Measurements from ENCODE around the gene CD300LF.

CD300LF gene

DNA sequence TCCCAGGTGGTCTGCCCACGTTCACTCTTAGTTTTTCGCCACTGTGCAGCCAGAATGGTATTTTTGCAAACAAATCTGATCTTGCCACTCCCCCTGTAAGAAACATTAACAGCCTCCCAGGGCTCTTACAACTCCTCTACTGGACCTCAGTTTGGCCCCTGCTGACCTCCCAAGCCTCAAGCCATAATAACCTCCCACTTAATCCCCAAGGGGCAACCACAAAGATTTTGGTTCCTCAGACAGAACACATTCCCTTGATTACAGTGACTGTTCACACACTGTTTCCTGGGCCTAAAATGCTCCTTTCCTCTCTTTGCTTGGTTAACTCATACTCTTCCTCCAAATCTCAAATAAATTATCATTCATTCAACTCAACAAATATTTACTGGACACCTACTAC, 67.7 kb downstream of the CD300LF start:
- no peaks in the 10 kb centered on the region for H3F3A ChIP-seq (ENCODE audit: insufficient read depth)
- no peaks in the 10 kb centered on the region for H3K36me3 ChIP-seq (ENCODE audit: low read length)
- no peak overlapping the region for H3K9ac ChIP-seq (ENCODE audit: low read length)
- no peaks in the 10 kb centered on the region for H3K9me2 ChIP-seq (replicated peaks; ENCODE audit: insufficient read depth, low read length)
- H3K79me2 ChIP-seq (ENCODE audit: insufficient read depth, low read length), result no peaks in the 10 kb centered on the region
- H3K4me2 ChIP-seq (ENCODE audit: low read depth, low read length, poor library complexity, severe bottlenecking), result no peak overlapping the region
- no peaks in the 10 kb centered on the region for H4K20me1 ChIP-seq (ENCODE audit: low read depth, low read length)
- H3K4me3 ChIP-seq (ENCODE audit: insufficient read depth, low read length, poor library complexity, severe bottlenecking), result no peak overlapping the region
- H2AFZ ChIP-seq (ENCODE audit: low read depth, low read length, severe bottlenecking), result no peak overlapping the region
- no peaks in the 10 kb centered on the region for H3K9me3 ChIP-seq (ENCODE audit: insufficient read depth, low read length)
- TF ChIP-seq EZH2phosphoT487 (conservative IDR thresholded peaks at IDR 0.05; ENCODE audit: low read length), result no peak
- TF ChIP-seq CTCF (IDR thresholded peaks at IDR 0.05; ENCODE audit: insufficient read depth, low read length, poor library complexity, severe bottlenecking), result no peak
- H3K27me3 ChIP-seq (ENCODE audit: low read length), result no peaks in the 10 kb centered on the region
- H3K27ac ChIP-seq (ENCODE audit: low read depth, low read length), result no peak overlapping the region

GRCh38 chr17:74644419-74644818, 68.3 kb downstream of the CD300LF start:
- Histone ChIP-seq H3K4me3 (ENCODE audit: insufficient read depth, low read length, poor library complexity, severe bottlenecking) (no peak overlapping the region), H4K20me1 (ENCODE audit: low read depth, low read length) (no peaks in the 10 kb centered on the region), H3K36me3 (ENCODE audit: low read length) (no peaks in the 10 kb centered on the region), H3K4me2 (ENCODE audit: low read depth, low read length, poor library complexity, severe bottlenecking) (no peak overlapping the region), H3F3A (ENCODE audit: insufficient read depth) (no peaks in the 10 kb centered on the region), H3K9ac (ENCODE audit: low read length) (no peak overlapping the region), H3K79me2 (ENCODE audit: insufficient read depth, low read length) (no peaks in the 10 kb centered on the region), H3K27ac (ENCODE audit: low read depth, low read length) (no peak overlapping the region), H3K9me3 (ENCODE audit: insufficient read depth, low read length) (no peaks in the 10 kb centered on the region), H2AFZ (ENCODE audit: low read depth, low read length, severe bottlenecking) (no peak overlapping the region), H3K9me2 (replicated peaks; ENCODE audit: insufficient read depth, low read length) (no peaks in the 10 kb centered on the region), H3K27me3 (ENCODE audit: low read length) (no peaks in the 10 kb centered on the region)
- TF ChIP-seq EZH2phosphoT487 (conservative IDR thresholded peaks at IDR 0.05; ENCODE audit: low read length), result no peak
- no peak for TF ChIP-seq CTCF (IDR thresholded peaks at IDR 0.05; ENCODE audit: insufficient read depth, low read length, poor library complexity, severe bottlenecking)

All from SU-DHL-6 (cell line).